HEK293T (cell line): Measurements from ENCODE around the gene MYO16.

ENCODE experiments used
- CTCF ChIA-PET: fragments of 350-600 bp; formaldehyde crosslinking; extraction: SDS; loops from one replicate; lab custom pipeline; 2021; ENCODE audit warnings: antibody characterized with exemption, inconsistent platforms; lab: Yijun Ruan, JAX
- POLR2A ChIA-PET: fragments of 350-600 bp; formaldehyde crosslinking; extraction: SDS; loops from one replicate; lab custom pipeline; 2020; ENCODE audit warnings: antibody characterized with exemption, inconsistent platforms; lab: Yijun Ruan, JAX
- DNase-seq: peaks from one replicate; pipeline ENCODE4 v3.0.0; 2012; ENCODE audit warnings: mixed read lengths; ENCODE audit errors: extremely low spot score
- ARNT ChIP-seq: fragments of 450-650 bp; IDR thresholded peaks from 2 replicates; pipeline ENCODE4 v1.6.1; 2017; ENCODE audit warnings: mild to moderate bottlenecking
- BHLHE40 ChIP-seq: fragments of 450-650 bp; IDR thresholded peaks from 2 replicates; pipeline ENCODE4 v1.6.1; 2016; ENCODE audit warnings: mild to moderate bottlenecking, moderate library complexity, borderline replicate concordance
- CTBP1 ChIP-seq: fragments of 450-650 bp; IDR thresholded peaks from 2 replicates; pipeline ENCODE4 v1.6.1; 2016; ENCODE audit warnings: borderline replicate concordance
- ELF4 ChIP-seq: fragments of 450-650 bp; IDR thresholded peaks from 2 replicates; pipeline ENCODE4 v1.6.1; 2017; ENCODE audit warnings: antibody characterized with exemption
- FOXA1 ChIP-seq: fragments of 450-650 bp; IDR thresholded peaks from 2 replicates; pipeline ENCODE4 v1.6.1; 2016; ENCODE audit warnings: mild to moderate bottlenecking
- FOXK2 ChIP-seq: fragments of 450-650 bp; IDR thresholded peaks from 2 replicates; pipeline ENCODE4 v1.6.1; 2016; ENCODE audit warnings: mild to moderate bottlenecking
- FOXM1 ChIP-seq: fragments of 450-650 bp; IDR thresholded peaks from 2 replicates; pipeline ENCODE4 v1.6.1; 2017; ENCODE audit warnings: mild to moderate bottlenecking, borderline replicate concordance
- HDGF ChIP-seq: fragments of 450-650 bp; IDR thresholded peaks from 2 replicates; pipeline ENCODE4 v1.6.1; 2017; ENCODE audit warnings: antibody characterized with exemption, borderline replicate concordance
- L3MBTL2 ChIP-seq: fragments of 450-650 bp; conservative IDR thresholded peaks from 2 replicates; pipeline ENCODE4 v1.6.1; 2016; ENCODE audit warnings: mild to moderate bottlenecking
- LEF1 ChIP-seq: fragments of 450-650 bp; IDR thresholded peaks from 2 replicates; pipeline ENCODE4 v1.6.1; 2017; ENCODE audit warnings: mild to moderate bottlenecking, borderline replicate concordance
- NFRKB ChIP-seq: fragments of 450-650 bp; IDR thresholded peaks from 2 replicates; pipeline ENCODE4 v1.6.1; 2016; ENCODE audit warnings: mild to moderate bottlenecking, moderate library complexity
- SP1 ChIP-seq: fragments of 450-650 bp; IDR thresholded peaks from 2 replicates; pipeline ENCODE4 v1.6.1; 2017
- SUZ12 ChIP-seq: fragments of 450-650 bp; IDR thresholded peaks from 2 replicates; pipeline ENCODE4 v1.6.1; 2016; ENCODE audit warnings: mild to moderate bottlenecking
- TARDBP ChIP-seq: fragments of 450-650 bp; IDR thresholded peaks from 2 replicates; pipeline ENCODE4 v1.6.1; 2016
- ZNF384 ChIP-seq: fragments of 450-650 bp; IDR thresholded peaks from 2 replicates; pipeline ENCODE4 v1.6.1; 2016
- TF ChIP-seq, protein P1 (sequence below): fragments of 450-650 bp; IDR thresholded peaks from 2 replicates; pipeline ENCODE4 v1.6.1; 2016

The MYO16 gene

DNA sequence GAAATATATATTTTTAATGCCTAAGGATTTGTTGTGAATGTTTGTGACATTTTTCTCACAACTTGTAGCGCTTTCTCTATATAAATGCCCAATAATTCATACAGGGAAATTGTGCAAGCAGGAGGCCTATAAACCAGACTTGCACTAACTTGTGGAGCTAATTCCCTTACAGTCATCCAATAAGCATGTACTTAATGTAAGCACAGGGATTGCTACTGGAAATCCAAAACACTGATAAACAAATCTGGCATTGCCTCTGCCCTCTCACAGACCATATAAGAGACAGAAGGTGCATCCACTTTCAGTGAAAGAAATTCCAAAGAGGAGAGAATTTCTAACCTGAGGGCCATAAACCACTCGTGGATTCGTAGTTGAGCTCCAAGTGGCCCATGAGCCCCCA is 518.8 kb downstream of the MYO16 start:
- POLR2A ChIA-PET: no interaction called here
- TF ChIP-seq FOXK2 (no peak), HDGF (no peak), FOXA1 (no peak), BHLHE40 (no peak), FOXM1 (no peak), CTBP1 (no peak), LEF1 (no peak), ZNF384 (no peak), NFRKB (no peak), SP1 (no peak), L3MBTL2 (no peak), SUZ12 (no peak), ARNT (no peak)
- TF ChIP-seq, protein P1, sequence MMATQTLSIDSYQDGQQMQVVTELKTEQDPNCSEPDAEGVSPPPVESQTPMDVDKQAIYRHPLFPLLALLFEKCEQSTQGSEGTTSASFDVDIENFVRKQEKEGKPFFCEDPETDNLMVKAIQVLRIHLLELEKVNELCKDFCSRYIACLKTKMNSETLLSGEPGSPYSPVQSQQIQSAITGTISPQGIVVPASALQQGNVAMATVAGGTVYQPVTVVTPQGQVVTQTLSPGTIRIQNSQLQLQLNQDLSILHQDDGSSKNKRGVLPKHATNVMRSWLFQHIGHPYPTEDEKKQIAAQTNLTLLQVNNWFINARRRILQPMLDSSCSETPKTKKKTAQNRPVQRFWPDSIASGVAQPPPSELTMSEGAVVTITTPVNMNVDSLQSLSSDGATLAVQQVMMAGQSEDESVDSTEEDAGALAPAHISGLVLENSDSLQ: no peak
- DNase-seq: no peak
- CTCF ChIA-PET: no interaction called here

DNA sequence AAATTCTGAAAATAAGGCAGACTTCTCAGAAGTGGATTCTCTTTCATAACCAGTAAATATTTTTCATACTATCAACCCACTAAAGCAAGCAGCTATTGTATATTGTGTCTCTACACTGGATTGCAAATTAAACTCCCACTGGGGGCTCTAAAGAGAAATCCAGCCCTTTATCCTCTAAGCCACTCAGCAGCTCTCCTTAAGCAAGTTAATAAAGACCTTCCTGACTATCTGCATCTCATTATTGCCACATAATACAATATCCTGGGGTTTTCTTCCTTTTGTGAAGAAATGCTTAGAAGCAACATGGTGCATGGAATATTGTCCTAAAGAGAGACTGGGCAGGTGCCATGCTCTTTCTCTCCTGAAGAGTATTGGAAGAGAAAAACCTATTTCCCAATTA is 521.3 kb downstream of the MYO16 start:
- POLR2A ChIA-PET: no interaction called here
- TF ChIP-seq ARNT: no peak
- TF ChIP-seq HDGF: no peak
- TF ChIP-seq TARDBP: no peak
- TF ChIP-seq BHLHE40: no peak
- TF ChIP-seq SUZ12: no peak
- TF ChIP-seq, protein P1: no peak
- no peak for TF ChIP-seq LEF1
- no peak for TF ChIP-seq SP1
- no peak for TF ChIP-seq L3MBTL2
- no peak for DNase-seq
- CTCF ChIA-PET: no interaction called here

DNA sequence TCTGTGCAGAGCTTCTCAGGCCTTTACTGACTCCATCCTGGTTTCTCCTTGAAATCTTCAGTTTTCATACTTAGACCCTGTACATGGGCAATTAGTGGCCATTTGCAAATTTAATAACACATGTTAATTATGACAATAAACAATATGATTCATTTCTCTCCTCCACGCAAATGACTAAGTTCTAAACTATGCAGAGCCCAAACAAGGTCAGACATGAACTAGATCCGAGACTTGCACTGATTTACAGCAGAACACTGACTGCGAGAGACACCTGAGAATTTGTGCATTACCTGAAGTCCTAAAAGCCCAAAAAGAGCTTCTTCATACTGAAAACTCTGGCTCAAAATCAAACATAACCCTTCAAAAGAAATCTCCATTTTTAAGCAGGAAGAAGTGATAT is 521.8 kb downstream of the MYO16 start:
- CTCF ChIA-PET: no interaction called here
- DNase-seq: no peak
- POLR2A ChIA-PET: no interaction called here
- no peak for TF ChIP-seq FOXK2
- no peak for TF ChIP-seq ELF4
- TF ChIP-seq FOXM1: no peak
- no peak for TF ChIP-seq HDGF
- TF ChIP-seq L3MBTL2: no peak
- TF ChIP-seq TARDBP: no peak
- no peak for TF ChIP-seq LEF1
- TF ChIP-seq FOXA1: no peak
- TF ChIP-seq, protein P1: no peak
- no peak for TF ChIP-seq ZNF384

DNA sequence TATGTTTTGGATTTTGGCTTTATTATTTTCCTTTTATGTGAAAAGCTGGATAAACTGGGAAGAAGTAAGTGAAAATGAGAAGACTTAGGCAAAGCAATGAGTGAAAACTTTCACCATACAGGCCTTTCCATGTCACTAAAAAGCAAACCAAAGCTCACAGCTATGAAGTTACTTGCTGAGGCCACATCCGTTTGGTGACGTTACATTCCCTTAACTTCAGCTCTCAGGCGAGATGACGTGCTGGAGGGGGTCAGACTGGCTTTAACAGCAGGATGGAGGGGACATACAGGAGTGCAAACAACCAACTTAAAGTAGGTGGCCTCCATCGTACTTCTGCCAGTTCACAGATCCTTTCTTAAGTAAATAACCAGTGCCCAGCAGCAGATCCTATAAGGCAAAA is 522.3 kb downstream of the MYO16 start:
- CTCF ChIA-PET: interaction anchor here (0.7 kb wide), 1 partner anchor 16 kb away, joined by 3 read pairs; no protein-coding TSS in a partner anchor
- POLR2A ChIA-PET: no interaction called here

DNA sequence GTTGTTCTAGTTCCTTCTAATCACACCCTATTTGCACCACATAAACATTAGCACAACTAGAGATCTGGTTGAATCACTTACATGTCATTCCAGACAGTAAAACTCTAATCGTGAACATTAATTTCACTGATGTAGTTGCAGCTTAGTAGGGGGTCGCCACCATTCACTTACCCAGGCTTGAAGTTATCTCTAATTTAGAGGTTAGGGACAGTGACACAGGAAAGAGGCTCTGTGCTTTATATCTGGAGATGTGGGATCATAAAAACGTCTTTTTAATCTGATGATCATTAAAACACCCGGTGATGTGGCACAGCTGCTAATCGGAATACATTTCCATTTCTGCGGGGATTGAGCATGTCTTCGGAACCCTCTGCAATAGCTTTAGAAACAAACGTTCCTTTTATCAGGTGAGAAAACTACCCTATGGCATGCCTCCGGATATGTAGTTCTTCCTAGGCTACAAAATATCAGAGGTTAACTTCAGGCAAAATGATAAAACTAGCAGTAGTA is 523.0 kb downstream of the MYO16 start:
- TF ChIP-seq ELF4: no peak
- ChIA-PET POLR2A (no interaction called here), CTCF (interaction anchor here (0.7 kb wide), 1 partner anchor 17 kb away, joined by 3 read pairs; no protein-coding TSS in a partner anchor)
- DNase-seq: no peak

More for the DNA sequence above, 522.3 kb downstream of the MYO16 start:
- no peak for DNase-seq
- no peak for TF ChIP-seq HDGF
- no peak for TF ChIP-seq TARDBP
- TF ChIP-seq CTBP1: no peak
- TF ChIP-seq SP1: no peak
- no peak for TF ChIP-seq SUZ12
- no peak for TF ChIP-seq ZNF384
- TF ChIP-seq, protein P1: no peak
- TF ChIP-seq ELF4: no peak
- TF ChIP-seq NFRKB: no peak
- TF ChIP-seq FOXA1: no peak
- TF ChIP-seq ARNT: no peak
- no peak for TF ChIP-seq FOXK2
- TF ChIP-seq BHLHE40: no peak
- no peak for TF ChIP-seq LEF1
- no peak for TF ChIP-seq FOXM1

DNA sequence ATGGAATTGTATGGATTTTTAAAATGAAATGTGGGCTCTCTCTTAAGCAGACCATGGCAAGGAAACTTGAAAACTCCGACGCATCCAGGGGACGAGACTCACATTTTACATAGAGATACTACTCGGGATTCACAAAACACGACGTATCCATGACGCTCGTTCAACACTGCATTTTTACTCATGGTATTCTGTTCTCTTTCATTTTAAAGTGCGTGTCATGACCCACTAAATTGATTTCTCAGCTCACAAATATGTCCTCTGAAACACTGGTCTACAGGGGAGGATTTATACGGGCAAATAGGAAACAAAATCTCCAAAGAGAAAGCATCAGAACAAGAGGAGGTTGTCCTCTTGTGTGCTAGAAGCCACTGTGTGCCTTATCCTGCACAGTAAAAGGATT is 523.5 kb downstream of the MYO16 start:
- TF ChIP-seq NFRKB: no peak
- no peak for TF ChIP-seq TARDBP
- no peak for TF ChIP-seq LEF1
- no peak for TF ChIP-seq BHLHE40
- no peak for TF ChIP-seq FOXA1
- no peak for TF ChIP-seq L3MBTL2
- TF ChIP-seq HDGF: no peak
- TF ChIP-seq CTBP1: no peak
- no peak for TF ChIP-seq ARNT
- no peak for TF ChIP-seq ELF4
- TF ChIP-seq, protein P1: no peak
- no peak for TF ChIP-seq SUZ12
- no peak for TF ChIP-seq FOXM1
- no peak for TF ChIP-seq FOXK2
- CTCF ChIA-PET: no interaction called here
- DNase-seq: no peak
- POLR2A ChIA-PET: no interaction called here
